ENCODE data around the gene KIF7.

The KIF7 gene

GRCh38 chr15:89662893-89663626 lies 7.8 kb upstream of the KIF7 start:
- H3K4me1 Mint-ChIP-seq (ENCODE audit: low read depth): peaks cover 4% of the 10 kb centered on the region
- no peaks in the 10 kb centered on the region for H3K36me3 Mint-ChIP-seq
- no peak overlapping the region for H3K4me3 Mint-ChIP-seq
- H3K9me3 Mint-ChIP-seq (ENCODE audit: low read depth): no peaks in the 10 kb centered on the region
- peaks cover 23% of the 10 kb centered on the region for H3K27me3 Mint-ChIP-seq
- H3K27ac Mint-ChIP-seq: no peak overlapping the region

- H3K9me3 Mint-ChIP-seq (ENCODE audit: low read depth): no peaks in the 10 kb centered on the region
- no peak overlapping the region for H3K4me3 Mint-ChIP-seq
- H3K27me3 Mint-ChIP-seq: peaks cover 38% of the 10 kb centered on the region
- peaks cover 10% of the 10 kb centered on the region for H3K4me1 Mint-ChIP-seq (ENCODE audit: low read depth)
- H3K36me3 Mint-ChIP-seq: no peaks in the 10 kb centered on the region
- H3K27ac Mint-ChIP-seq: no peak overlapping the region
Observed at GRCh38 chr15:89660556-89660955, 5.3 kb upstream of the KIF7 start.

GRCh38 chr15:89659295-89659694 lies 4.0 kb upstream of the KIF7 start:
- H3K27ac Mint-ChIP-seq: no peak overlapping the region
- H3K4me3 Mint-ChIP-seq: no peak overlapping the region
- H3K9me3 Mint-ChIP-seq (ENCODE audit: low read depth): no peaks in the 10 kb centered on the region
- peaks cover 13% of the 10 kb centered on the region for H3K4me1 Mint-ChIP-seq (ENCODE audit: low read depth)
- H3K36me3 Mint-ChIP-seq: no peaks in the 10 kb centered on the region
- peaks cover 36% of the 10 kb centered on the region for H3K27me3 Mint-ChIP-seq

- Mint-ChIP-seq H3K4me3 (no peak overlapping the region), H3K27me3 (peaks cover 40% of the 10 kb centered on the region), H3K27ac (no peak overlapping the region), H3K36me3 (no peaks in the 10 kb centered on the region), H3K9me3 (ENCODE audit: low read depth) (no peaks in the 10 kb centered on the region), H3K4me1 (ENCODE audit: low read depth) (peaks cover 13% of the 10 kb centered on the region)
Observed at GRCh38 chr15:89657686-89658200, 2.5 kb upstream of the KIF7 start.

GRCh38 chr15:89656116-89656815 lies 999 bp upstream of the KIF7 start:
- Mint-ChIP-seq H3K27ac (no peak overlapping the region), H3K27me3 (peaks cover 38% of the 10 kb centered on the region), H3K4me1 (ENCODE audit: low read depth) (peaks cover 13% of the 10 kb centered on the region), H3K4me3 (peak overlapping the region; percentile 84), H3K9me3 (ENCODE audit: low read depth) (no peaks in the 10 kb centered on the region), H3K36me3 (no peaks in the 10 kb centered on the region)

GRCh38 chr15:89654301-89654761 lies 936 bp downstream of the KIF7 start:
- H3K4me1 Mint-ChIP-seq (ENCODE audit: low read depth): peaks cover 13% of the 10 kb centered on the region
- H3K27me3 Mint-ChIP-seq: peaks cover 35% of the 10 kb centered on the region
- H3K9me3 Mint-ChIP-seq (ENCODE audit: low read depth): no peaks in the 10 kb centered on the region
- no peaks in the 10 kb centered on the region for H3K36me3 Mint-ChIP-seq
- no peak overlapping the region for H3K27ac Mint-ChIP-seq
- H3K4me3 Mint-ChIP-seq: peak overlapping the region; percentile 82

GRCh38 chr15:89653578-89653977 lies 1.7 kb downstream of the KIF7 start:
- H3K27ac Mint-ChIP-seq: no peak overlapping the region
- peak overlapping the region; percentile 32 for H3K4me3 Mint-ChIP-seq
- H3K4me1 Mint-ChIP-seq (ENCODE audit: low read depth): peaks cover 13% of the 10 kb centered on the region
- H3K36me3 Mint-ChIP-seq: no peaks in the 10 kb centered on the region
- H3K27me3 Mint-ChIP-seq: peaks cover 31% of the 10 kb centered on the region
- H3K9me3 Mint-ChIP-seq (ENCODE audit: low read depth): no peaks in the 10 kb centered on the region

GRCh38 chr15:89652666-89653065 lies 2.6 kb downstream of the KIF7 start:
- peaks cover 13% of the 10 kb centered on the region for H3K4me1 Mint-ChIP-seq (ENCODE audit: low read depth)
- no peak overlapping the region for H3K27ac Mint-ChIP-seq
- peaks cover 29% of the 10 kb centered on the region for H3K27me3 Mint-ChIP-seq
- no peaks in the 10 kb centered on the region for H3K36me3 Mint-ChIP-seq
- no peaks in the 10 kb centered on the region for H3K9me3 Mint-ChIP-seq (ENCODE audit: low read depth)
- H3K4me3 Mint-ChIP-seq: no peak overlapping the region

- H3K36me3 Mint-ChIP-seq: no peaks in the 10 kb centered on the region
- H3K27ac Mint-ChIP-seq: no peak overlapping the region
- peaks cover 26% of the 10 kb centered on the region for H3K27me3 Mint-ChIP-seq
- H3K4me3 Mint-ChIP-seq: no peak overlapping the region
- H3K4me1 Mint-ChIP-seq (ENCODE audit: low read depth): peaks cover 13% of the 10 kb centered on the region
- no peaks in the 10 kb centered on the region for H3K9me3 Mint-ChIP-seq (ENCODE audit: low read depth)
Observed at GRCh38 chr15:89652131-89652530, 3.1 kb downstream of the KIF7 start.

- Mint-ChIP-seq H3K4me3 (no peak overlapping the region), H3K27me3 (peaks cover 15% of the 10 kb centered on the region), H3K4me1 (ENCODE audit: low read depth) (peaks cover 5% of the 10 kb centered on the region), H3K27ac (no peak overlapping the region), H3K36me3 (no peaks in the 10 kb centered on the region), H3K9me3 (ENCODE audit: low read depth) (no peaks in the 10 kb centered on the region)
Observed at GRCh38 chr15:89649716-89650115, 5.6 kb downstream of the KIF7 start.

- Mint-ChIP-seq H3K4me3 (no peak overlapping the region), H3K27ac (no peak overlapping the region), H3K27me3 (peaks cover 9% of the 10 kb centered on the region), H3K36me3 (no peaks in the 10 kb centered on the region), H3K9me3 (ENCODE audit: low read depth) (no peaks in the 10 kb centered on the region), H3K4me1 (ENCODE audit: low read depth) (no peaks in the 10 kb centered on the region)
Observed at GRCh38 chr15:89649013-89649625, 6.1 kb downstream of the KIF7 start.

GRCh38 chr15:89648106-89649012 lies 6.9 kb downstream of the KIF7 start:
- H3K36me3 Mint-ChIP-seq: no peaks in the 10 kb centered on the region
- peaks cover 8% of the 10 kb centered on the region for H3K27me3 Mint-ChIP-seq
- no peak overlapping the region for H3K27ac Mint-ChIP-seq
- no peaks in the 10 kb centered on the region for H3K9me3 Mint-ChIP-seq (ENCODE audit: low read depth)
- H3K4me1 Mint-ChIP-seq (ENCODE audit: low read depth): no peaks in the 10 kb centered on the region
- no peak overlapping the region for H3K4me3 Mint-ChIP-seq

GRCh38 chr15:89647191-89647851 lies 7.9 kb downstream of the KIF7 start:
- H3K4me3 Mint-ChIP-seq: no peak overlapping the region
- no peaks in the 10 kb centered on the region for H3K4me1 Mint-ChIP-seq (ENCODE audit: low read depth)
- H3K27ac Mint-ChIP-seq: no peak overlapping the region
- H3K36me3 Mint-ChIP-seq: no peaks in the 10 kb centered on the region
- peaks cover 4% of the 10 kb centered on the region for H3K27me3 Mint-ChIP-seq
- H3K9me3 Mint-ChIP-seq (ENCODE audit: low read depth): no peaks in the 10 kb centered on the region

All from activated naive CD8-positive, alpha-beta T cell (primary cell).